ENCODE data around the gene KAT2A.

Gene KAT2A

DNA sequence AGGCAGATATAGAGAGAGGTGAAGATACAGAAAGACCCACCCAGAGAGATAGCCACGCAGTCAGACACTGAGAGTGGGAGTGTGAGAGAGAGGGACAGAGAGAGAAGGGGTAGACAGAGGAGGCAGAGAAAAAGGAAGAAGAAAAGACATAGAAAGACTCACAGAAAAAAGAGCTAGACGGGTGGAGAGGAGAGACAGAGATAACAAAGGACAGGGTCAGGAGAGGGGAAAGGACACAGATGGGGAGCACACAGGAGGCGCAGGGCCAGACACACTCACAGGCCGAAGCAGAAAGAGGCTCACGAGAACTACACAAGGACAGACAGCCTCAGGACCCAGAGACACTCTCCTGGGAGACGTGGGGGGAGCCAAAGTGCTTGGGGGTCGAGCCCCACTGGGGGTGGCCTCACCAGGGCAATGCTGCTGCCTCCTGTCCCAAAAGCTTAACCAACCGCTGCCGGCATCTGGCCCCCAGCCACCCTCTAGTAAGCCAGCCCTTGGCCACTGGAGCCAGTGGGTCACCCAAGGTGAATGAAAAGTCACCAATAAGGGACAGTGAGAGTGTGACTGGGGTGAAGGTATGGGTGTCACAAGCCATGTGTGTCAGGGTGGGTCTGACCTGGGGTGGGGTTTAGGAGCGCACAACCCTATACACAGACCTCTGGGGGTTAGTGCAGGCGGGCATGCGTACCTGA is 26.6 kb downstream of the KAT2A start:
- DNase-seq (ENCODE audit: low read depth) = no peak

DNA sequence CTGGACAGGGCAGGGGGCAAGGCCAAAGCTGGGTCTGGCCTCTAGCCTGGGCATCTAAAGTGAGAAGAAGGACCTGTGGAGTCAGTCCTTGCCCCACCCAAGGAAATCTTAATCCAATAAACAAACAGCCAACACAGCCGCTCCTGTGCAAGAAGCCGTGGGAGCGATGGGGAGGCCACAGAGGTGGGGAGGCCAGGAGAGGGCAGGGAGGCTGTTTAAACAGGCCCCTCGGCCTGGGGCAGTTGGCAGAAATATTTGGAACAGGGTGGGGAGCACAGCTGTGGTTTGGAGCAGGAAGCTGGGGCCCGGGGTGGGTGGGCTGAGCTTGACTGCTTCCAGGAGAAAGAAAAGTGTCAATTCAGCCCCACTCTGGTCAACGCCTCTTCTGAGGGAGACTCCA is 28.2 kb downstream of the KAT2A start:
- DNase-seq (ENCODE audit: low read depth) = no peak

DNA sequence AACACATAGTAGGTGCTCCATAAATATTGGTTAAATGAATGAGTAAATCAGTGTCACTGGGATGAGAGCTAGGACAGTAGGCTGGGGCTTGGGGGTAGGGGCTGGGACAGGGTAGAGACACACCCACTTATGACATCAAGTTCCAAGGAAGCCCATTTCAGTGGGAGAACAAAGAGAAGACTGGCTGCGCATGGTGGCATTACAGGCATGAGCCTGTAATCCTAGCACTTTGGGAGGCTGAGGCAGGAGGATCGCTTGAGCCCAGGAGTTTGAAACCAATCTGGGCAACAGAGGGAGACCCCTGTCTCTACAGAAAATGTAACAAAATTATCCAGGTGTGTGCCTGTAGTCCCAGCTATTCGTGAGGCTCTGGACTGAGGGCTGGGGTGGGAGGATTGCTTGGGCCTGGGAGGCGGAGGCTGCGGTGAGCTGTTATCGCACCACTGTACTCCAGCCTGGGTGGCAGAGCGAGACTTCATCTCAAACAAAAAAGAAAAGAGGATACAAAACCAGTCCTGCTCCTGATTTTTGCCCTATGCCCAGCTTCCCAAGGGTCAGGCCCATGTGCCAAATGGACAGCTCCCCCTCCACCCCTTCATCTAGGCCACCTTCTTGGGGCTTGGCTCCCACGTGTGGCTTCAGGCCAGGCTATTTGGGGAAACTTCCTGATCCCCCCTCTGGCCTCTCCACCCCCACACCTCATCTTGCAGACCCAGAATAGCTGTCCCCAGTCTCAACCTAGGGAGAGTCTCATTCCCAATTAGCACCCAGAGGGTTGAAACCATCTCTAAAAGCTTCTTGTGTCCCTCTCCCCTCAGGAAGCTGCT is 30.0 kb downstream of the KAT2A start:
- no peak for DNase-seq (ENCODE audit: low read depth)

DNA sequence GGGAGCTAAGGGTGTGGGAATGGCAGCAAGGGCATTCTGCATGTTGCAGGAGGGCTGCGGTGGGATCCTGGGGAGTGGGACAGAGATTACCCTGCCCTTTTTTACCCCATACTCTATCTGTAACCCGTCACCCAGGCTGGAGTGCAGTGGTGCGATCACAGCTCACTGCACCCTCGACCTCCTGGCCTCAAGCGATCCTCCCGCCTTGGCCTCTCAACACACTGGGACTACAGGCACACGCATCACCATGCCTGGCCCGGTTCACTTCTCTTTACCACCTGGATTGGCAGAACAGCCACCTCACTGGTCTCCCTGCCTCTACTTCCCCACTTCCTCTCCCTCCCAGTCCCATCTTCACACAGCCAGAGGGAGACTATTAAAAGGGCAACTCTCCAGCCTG is 32.4 kb downstream of the KAT2A start:
- DNase-seq (ENCODE audit: low read depth) = no peak

DNA sequence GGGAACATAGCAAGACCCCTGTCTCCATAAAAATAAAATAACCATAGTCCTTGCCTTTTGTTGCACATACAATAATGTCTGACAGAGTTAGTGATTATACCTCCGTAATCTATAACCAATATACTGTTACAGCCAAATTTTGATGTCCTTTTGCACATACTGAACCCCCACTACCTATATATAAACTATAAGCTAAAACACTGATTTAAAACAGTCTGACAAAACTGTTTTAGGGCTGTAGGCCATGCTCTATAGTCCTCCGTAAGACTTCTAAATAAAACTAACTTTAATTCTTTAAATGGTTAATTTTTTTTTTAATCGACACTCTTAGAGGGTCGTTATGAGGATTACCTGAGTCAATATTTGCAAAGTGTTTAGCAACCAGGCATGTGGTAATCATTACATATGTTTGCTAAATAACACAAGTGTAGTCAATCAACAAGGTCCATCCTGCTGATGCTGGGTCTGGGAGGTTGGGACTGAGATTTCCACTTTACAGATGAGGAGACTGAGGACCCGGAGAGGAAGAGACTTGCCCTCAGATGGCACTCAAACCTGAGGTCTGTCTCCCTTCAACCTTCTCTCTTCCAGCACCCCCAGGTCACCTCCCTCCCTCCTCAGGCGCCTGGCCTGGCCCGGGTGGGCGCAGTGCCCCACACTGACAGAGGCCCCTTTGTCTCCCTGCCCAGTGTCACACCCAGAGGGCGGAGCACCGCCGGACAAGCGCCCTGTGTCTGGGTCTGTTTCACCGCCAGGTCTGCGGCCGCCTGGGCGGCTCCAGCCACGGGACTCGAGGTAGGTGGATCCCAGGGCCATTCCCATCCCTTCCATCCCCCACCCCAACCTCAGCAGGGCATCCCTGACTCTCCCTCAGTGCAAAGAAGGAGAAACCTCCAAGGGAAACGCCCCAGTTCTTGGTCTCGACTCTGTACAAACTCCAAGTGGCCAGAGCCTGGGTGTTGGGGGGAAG is 33.1 kb downstream of the KAT2A start:
- no peak for DNase-seq (ENCODE audit: low read depth)

DNA sequence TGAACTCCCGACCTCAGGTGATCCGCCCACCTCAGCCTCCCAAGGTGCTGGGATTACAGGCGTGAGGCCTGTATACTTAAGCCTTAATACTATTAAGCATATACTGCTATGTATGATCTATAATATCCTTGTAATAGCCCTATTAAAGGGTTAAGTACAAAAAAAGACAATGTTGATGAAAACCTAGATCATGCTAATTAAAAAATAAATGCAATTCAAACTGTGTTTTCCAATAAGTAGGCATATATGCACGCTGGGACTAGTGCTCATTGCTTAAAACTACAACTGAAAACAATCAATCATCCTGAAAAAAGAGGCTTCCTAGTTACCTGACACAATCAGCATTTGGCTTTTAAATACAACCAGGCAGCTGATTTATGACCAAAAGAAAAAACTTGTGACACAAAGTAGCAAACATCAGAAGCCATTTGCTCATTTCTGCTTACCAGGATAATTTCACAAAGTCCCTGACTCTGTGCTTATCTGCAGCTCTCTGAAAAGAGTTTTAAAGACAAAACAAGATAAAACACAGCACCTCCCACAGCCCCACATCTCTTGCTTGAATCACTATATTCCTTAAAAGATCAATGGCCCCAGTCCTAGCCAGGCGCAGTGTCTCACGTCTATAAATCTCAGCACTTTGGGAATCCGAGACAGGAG is 34.0 kb downstream of the KAT2A start:
- DNase-seq (ENCODE audit: low read depth) = no peak

DNA sequence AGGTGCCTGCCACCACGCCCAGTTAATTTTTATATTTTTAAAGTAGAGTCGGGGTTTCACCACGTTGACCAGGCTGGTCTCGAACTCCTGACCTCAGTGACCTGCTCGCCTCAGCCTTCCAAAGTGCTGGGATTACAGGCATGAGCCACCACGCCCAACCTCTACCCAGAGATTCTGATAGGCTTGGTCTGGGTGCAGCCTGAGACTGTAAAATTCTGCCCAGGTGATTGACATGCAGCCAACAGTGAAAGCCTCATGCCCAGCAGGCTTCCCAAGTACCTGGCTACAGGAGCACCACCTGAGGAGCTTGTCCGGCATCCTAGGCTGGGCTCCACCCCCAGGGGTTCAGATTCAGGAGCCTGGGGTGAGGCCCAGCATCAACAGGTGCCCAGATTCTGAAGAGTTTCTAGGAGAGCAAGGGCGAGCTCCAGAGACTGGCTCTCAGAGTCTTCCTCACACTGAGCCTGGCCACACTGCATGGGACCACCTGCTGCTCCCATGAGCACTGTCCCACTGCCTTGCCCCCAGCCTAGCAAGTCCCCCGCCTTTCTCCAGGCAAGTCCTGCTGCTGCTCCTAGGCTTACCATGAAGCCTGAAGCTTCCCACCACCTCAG is 39.5 kb downstream of the KAT2A start:
- no peak for DNase-seq (ENCODE audit: low read depth)

DNA sequence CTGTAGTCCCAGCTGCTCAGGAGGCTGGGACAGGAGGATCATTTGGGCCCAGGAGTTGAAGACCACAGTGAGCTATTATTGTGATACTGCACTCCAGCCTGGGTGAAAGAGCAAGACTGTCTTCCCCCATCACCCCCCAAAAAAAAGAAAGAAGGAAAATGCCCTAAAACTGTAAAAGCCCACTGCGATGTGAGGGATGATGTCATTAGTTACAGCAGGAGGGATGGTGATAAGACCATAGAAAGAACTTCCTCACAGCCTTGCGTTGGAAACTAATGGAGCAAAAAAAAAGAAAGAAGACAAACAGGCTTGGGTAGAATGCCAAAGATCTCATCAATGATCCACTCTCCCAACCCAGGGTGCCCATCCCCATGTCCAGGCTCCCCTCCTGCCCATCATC is 41.6 kb downstream of the KAT2A start:
- DNase-seq (ENCODE audit: low read depth) = no peak

DNA sequence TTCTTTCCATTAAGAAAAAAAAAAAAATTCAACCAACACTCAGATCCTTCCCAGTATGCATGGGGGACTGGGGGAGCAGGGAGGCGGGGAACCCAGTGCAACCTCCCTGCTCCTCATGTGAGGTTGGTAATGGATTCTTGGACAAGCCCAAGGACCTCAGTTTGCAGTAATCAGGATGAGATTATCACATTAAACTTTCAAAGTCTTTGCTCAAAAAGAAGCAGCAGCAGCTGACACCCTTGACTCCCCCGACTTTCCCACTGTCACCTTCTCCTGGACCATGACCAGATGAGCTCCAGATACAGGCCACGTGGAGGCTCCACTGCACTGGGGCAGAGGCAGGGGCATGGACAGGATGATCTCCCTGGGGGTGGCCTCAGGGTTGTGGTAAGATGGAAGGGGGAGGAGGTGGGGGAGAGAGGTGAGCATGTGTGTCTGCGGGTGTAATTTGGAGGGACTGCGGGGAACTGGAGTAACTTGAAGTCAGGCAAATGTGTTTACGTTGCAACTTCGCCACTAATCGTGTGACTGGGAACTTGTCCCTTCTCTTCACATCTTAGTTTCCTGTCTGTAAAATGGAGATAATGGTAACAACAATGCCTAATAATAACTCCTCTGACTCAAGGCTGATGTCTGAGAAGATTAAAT is 42.6 kb downstream of the KAT2A start:
- DNase-seq (ENCODE audit: low read depth) = no peak

DNA sequence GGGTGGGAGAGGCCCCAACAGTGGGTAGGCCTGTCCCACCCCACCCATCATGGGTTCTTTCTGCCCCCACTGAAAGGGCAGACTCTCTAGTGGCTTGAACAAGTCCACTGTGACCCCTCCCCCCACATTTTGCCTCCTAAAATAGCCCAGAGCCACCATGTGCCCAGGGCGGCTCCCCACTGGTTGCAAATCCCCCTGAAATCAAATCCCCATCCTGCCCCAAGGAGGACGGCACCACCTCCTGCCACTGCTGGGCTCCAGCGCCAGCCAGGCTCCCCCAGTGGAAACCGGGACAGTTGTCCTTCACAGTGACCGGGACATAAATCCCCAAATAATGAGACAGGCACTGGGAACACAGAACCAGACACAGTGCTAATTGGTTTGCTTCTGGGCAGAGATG is 43.4 kb downstream of the KAT2A start:
- DNase-seq (ENCODE audit: low read depth) = no peak

DNA sequence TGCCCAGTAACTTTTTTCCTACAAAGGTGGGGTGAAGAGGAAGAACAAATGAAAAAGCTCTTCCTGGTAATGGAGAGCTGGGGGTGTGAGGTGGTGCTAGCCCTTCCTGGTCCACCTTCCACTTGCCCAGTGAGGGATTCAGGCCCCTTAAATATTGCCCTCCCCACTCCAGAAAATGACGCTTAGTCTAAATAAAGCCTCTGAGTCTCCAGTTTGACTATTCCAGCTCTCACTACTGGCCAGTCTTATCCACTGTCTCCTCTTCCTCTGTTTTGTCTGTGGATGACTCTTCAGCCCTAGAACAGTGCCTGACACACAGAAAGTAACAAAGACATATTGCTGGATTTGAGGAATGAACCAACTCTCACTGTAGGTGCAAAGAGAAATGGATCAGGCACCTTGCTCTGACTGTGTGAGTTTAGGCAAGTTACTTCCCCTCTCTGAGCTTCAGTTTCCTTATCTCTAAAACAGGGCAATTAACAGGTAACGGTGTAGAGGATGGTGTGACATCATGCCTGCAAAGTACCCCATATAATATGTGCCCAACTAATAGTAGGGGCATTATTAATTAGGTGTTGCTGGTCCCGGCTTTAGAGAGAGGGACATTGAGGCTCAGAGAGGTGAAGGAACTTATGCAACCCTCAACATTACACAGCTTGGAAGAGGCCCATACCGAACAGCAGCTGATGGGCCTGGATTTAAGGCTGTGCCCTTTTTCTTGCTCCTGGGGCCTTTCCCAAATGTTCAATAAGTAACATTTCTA is 44.2 kb downstream of the KAT2A start:
- no peak for DNase-seq (ENCODE audit: low read depth)

DNA sequence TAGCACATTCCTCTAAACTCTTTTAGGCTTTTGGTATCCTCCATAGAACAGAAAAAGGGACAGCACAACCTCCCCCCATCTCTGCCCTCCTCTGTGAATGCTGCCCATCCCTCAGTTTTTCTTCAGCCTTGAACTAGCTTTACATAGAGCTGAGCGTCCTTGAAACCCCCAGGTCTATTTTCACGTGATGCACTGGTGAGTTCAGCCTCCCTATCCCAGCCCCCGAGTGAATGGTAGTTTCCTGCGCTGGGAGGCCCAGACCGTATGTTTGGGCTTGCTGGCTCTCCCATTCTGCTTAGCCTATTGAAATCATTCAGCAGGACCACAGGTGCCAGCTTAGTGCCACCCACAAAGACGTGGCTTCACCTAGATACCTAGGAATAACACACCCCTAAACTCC is 45.4 kb downstream of the KAT2A start:
- no peak for DNase-seq (ENCODE audit: low read depth)

DNA sequence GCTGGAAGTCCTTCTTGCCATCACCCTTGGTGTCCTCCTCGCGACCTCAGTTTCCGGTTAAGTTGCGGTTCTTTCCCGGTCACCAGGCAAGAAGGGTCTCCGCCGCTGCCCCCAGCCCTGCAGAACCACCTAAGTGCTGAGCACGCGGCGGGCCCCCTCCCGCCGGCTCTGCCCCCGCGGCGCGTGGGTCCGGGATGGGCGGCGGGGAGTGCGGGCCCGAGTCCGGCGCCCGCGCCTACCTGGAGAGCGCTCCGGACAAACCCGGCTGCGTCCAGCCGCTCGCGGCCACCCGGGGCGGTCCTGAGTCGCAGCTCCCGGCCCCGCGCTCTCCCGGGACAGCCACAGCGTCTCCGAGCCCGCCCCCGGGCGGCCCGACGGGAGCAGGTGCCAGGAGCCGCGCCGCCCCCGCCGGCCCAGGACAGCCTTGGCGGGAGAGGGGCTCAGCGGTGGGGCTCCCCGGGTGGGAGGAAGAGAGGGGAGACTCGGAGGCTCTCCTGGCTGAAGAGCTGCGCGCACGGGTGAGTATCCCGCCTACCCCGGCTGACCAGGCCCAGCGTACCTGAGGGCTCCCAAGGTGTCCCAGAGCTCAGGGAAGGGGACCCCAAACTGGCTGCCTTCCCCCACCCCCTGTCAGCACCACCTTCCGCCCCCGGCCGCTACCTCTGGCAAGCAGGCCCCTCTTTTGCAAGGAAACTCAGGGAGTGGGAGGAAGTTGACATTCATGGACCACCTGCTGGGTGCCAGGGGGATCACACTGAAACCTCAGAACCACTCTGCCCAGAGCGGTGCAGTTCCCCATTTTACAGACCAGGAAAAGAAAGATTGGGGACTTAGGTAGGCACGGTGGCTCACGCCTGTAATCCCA is 48.6 kb downstream of the KAT2A start:
- DNase-seq (ENCODE audit: low read depth) = no peak

DNA sequence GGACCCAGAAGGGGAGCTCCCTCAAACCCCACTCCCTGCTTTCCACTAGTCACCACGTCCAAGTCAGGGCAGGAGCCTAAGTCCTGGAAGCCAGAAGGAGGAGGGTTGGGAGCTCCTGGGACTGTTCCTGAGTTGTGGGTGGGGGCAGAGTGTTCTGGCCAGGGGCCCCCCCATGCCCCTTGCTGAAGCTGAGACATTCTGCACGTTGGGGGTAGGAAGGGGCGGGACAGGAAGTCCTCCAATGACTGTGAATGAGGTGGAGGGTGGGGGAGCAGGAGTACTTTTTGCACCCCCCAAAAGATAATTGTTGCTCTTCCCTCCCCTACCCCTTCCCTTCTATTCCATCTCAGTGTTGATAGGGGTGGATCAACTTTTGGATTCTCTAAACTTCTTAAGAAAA is 49.4 kb downstream of the KAT2A start:
- DNase-seq (ENCODE audit: low read depth) = no peak

DNA sequence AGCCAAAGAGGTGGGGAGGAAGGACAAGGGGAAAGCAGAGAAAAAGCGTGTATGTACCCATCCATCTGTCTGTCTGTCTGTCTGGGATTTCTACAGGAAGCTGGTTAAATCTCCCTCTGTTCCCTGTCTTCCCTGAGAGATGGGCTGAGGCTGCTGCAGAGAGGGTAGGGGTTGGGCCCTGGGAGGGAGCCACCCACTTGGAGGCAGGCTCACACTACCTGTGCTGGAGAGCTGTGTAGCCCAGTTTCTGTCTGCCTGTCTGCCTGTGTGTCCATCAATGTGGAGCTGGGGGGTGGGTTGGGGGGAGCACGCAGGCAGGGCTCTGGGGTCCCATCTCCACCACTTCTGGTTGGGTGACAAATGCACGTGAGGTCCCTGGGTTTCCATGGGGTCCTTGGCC is 52.2 kb downstream of the KAT2A start:
- no peak for DNase-seq (ENCODE audit: low read depth)

DNA sequence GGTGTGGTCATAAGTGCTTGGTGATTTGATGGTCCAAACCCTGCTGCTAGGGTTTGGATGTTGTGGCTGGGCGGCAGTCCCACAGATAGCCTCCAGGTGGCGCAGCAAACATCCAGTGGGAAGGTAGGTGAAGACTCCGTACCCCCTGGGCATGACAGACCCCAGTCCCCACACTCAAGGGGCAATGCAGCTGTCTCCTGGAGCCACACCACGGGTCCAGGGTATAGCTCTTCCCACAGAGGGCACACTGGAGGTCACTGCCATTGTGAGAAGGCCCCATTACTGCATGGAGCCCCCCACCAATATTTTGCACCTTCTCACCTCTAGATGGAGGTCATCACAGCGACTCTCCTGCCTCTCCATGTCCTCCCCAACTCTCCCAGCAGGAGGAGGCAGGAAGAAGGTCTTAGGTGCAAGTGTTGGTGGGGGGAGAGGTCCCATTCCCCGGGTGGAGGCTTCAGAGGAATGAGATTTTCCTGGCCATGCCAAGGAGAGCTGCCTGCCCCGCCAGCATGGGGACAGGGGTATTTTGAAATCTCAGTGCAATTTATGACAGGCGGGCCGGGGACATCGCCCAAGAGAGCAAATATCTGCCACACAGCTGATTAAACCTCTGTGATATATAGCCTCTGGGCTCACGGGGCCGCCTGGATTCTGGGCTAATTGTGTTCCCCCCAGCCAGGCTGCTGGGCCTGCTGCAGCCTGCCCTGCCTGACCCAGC is 53.6 kb downstream of the KAT2A start:
- DNase-seq (ENCODE audit: low read depth) = peak; percentile 52

DNA sequence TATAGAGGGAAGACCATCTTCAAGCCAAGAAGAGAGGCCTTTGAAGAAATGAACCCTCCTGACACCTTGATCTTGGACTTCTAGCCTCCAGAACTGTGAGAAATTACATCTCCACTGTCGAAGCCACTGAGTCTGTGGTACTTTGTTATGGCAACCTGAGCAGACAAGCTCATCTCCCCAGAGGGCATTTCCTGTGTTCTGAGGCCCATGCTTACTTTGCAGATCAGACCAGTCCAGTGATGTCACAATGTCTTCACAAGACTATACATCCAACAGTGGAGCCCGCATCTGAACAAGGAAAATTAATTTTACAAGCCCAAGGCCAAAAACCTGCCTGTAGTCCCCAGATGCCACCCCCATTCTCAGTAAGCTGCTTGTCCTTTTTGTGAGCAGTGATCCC is 56.0 kb downstream of the KAT2A start:
- no peak for DNase-seq (ENCODE audit: low read depth)

All from activated gamma-delta T cell treated with anti-CD3 and anti-CD28 coated beads, Interleukin-2, amount 50 U/mL, for 16 hours (primary cell).